Heart right ventricle (tissue), 16 donors: Measurements from ENCODE around the gene CD226. TPM values are rescaled to one million over a fixed set of nuclear protein-coding genes. Genes with fewer than 3 reads are reported as not detected.

Experiments
- ATAC-seq, 8 donors: fragments of 200-7000 bp; cut with Tn5 transposase; one replicate each; pipeline ENCODE4 v1.9.1; 2020; ENCODE audit warnings: mild to moderate bottlenecking in 8 of 8, moderate library complexity in 8 of 8, moderate number of reproducible peaks in 1 of 8
- DNase-seq, 2 donors: peaks; one replicate each; pipeline ENCODE4 v3.0.0-alpha.2; 2020
- H3K27ac ChIP-seq, 10 donors: fragments of 200-600 bp; sonication (generic) in 2 of 10; one replicate each; pipeline versions ENCODE4 v1.5.0 to v1.8.0; 2020 to 2022; ENCODE audit warnings: mild to moderate bottlenecking in 3 of 10
- H3K27me3 ChIP-seq, 7 donors: fragments of 200-600 bp; one replicate each; pipeline ENCODE4 v1.8.0; 2021 to 2022; ENCODE audit warnings: mild to moderate bottlenecking in 2 of 7
- H3K36me3 ChIP-seq, 9 donors: fragments of 200-600 bp; sonication (generic) in 1 of 9; one replicate each; pipeline versions ENCODE4 v1.5.0 to v1.8.0; 2020 to 2022; ENCODE audit warnings: mild to moderate bottlenecking in 2 of 9
- H3K4me1 ChIP-seq, 9 donors: fragments of 200-600 bp; sonication (generic) in 1 of 9; one replicate each; pipeline versions ENCODE4 v1.5.0 to v1.8.0; 2020 to 2022; ENCODE audit warnings: mild to moderate bottlenecking in 4 of 9
- H3K4me3 ChIP-seq, 10 donors: fragments of 200-600 bp; sonication (generic) in 2 of 10; one replicate each; pipeline versions ENCODE4 v1.5.0 to v1.8.0; 2020 to 2022; ENCODE audit warnings: mild to moderate bottlenecking in 7 of 10, moderate library complexity in 2 of 10
- H3K9me3 ChIP-seq, 11 donors: fragments of 200-600 bp in 10 of 11; sonication (generic) in 2 of 11; one replicate each; pipeline versions ENCODE4 v1.5.0 to v1.8.0; 2013 to 2022; ENCODE audit warnings: mild to moderate bottlenecking in 2 of 11, control low read depth in 1 of 11, moderate library complexity in 1 of 11
- WGBS, 2 donors: extraction: QIAGEN DNeasy Blood & Tissue Kit; methylation state at CpG; one replicate each; pipeline ENCODE4 v1.1.7; 2013; ENCODE audit warnings: inconsistent platforms in 1 of 2; 5-methylcytosine and 5-hydroxymethylcytosine counted together
- intact Hi-C, 10 donors: fragments of 100-400 bp; cut with DNase I; formaldehyde crosslinking; loops; one replicate each; pipeline versions ENCODE4 v1.11.1 to v1.14.2; 2022
- polyA plus RNA-seq, 2 donors: library from polyadenylated mRNA; stranded (reverse); fragments of 200-250 nt; gene quantifications; one replicate each; pipeline ENCODE4 v1.2.3, GENCODE V29; 2013
- total RNA-seq, 10 donors: library from RNA; stranded (reverse); fragmentation: NEBNext Ultra II Directional in 3 of 10; extraction: Animal tissue kit (Norgen Biotek cat#: 25700) in 3 of 10; gene quantifications; one replicate each; pipeline versions ENCODE4 v1.2.1 to v1.2.4, GENCODE V29; 2021 to 2023
- TF ChIP-seq, protein P1 (sequence below), 9 donors: fragments of 200-600 bp; sonication (generic) in 2 of 9; IDR thresholded peaks; one replicate each; pipeline versions ENCODE4 v1.5.0 to v1.8.0; 2021 to 2022; ENCODE audit warnings: antibody characterized with exemption in 9 of 9, mild to moderate bottlenecking in 5 of 9, moderate library complexity in 1 of 9
- donor health status: Arrhythmogenic right ventricular cardiomyopathy.
- donor health status: ischemic (EF 13 %, LVEDD 7.1; RV severe dilation, severe dysfunction).
- donor health status: healthy with polysubstance abuse.
- donor health status: DM: no; HTN: yes; CAD: no.
- donor health status: DM: no; HTN: no; CAD: no.
- donor health status: ischemic (EF 25% LVEDD 6.9; RV normal size, moderate dysfunction).
- donor health status: ischemic (EF 25% LVEDD 5.7; RV mildly dilated, moderate dysfunction).
- donor health status: healthy.
- donor health status: DM: yes; HTN: yes; CAD: no.
- donor health status: Ischemic cardiomyopathy.
- donor health status: ischemic (EF 35%, LVEDD 5.7; RV mildly dilated, moderate dysfunction).
- donor health status: nonischemic (EF 11% LVEDD 7.7; RV severe dilation, severe dysfunction).
- donor health status: DM: yes; HTN: yes; CAD: no.
- donor health status: PGD.
- donor health status: ischemic (EF 29% LVEDD 5.4; RV normal size, mild dysfunction).
- donor health status: nonischemic (EF 23%, LVEDD 6.1; RV moderate dilation, normal function).

The CD226 gene
- total and polyA plus RNA-seq, 12 donors, result 0.19 to 4.1 (median 0.98) TPM

- intact Hi-C loops, result no loop called here
- Histone ChIP-seq H3K27me3 (no peaks in the 10 kb centered on the region), H3K4me1 (no peaks in the 10 kb centered on the region), H3K27ac (no peak overlapping the region), H3K9me3 (peaks cover 0 to 11% (median 0%) of the 10 kb centered on the region in 11 donors), H3K4me3 (no peak overlapping the region), H3K36me3 (no peaks in the 10 kb centered on the region)
- DNase-seq, result no peak
- TF ChIP-seq, protein P1, sequence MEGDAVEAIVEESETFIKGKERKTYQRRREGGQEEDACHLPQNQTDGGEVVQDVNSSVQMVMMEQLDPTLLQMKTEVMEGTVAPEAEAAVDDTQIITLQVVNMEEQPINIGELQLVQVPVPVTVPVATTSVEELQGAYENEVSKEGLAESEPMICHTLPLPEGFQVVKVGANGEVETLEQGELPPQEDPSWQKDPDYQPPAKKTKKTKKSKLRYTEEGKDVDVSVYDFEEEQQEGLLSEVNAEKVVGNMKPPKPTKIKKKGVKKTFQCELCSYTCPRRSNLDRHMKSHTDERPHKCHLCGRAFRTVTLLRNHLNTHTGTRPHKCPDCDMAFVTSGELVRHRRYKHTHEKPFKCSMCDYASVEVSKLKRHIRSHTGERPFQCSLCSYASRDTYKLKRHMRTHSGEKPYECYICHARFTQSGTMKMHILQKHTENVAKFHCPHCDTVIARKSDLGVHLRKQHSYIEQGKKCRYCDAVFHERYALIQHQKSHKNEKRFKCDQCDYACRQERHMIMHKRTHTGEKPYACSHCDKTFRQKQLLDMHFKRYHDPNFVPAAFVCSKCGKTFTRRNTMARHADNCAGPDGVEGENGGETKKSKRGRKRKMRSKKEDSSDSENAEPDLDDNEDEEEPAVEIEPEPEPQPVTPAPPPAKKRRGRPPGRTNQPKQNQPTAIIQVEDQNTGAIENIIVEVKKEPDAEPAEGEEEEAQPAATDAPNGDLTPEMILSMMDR (IDR thresholded peaks at IDR 0.05), result no peak
- ATAC-seq, result no peak
- 77 to 78% methylated on average over 4 of the region's 4 CpGs for WGBS, 2 donors
Measured at GRCh38 chr18:69814861-69815385, 132.8 kb downstream of the CD226 start.

- H3K4me3 ChIP-seq, result no peak overlapping the region
- no peaks in the 10 kb centered on the region for H3K4me1 ChIP-seq
- H3K9me3 ChIP-seq, result peaks cover 0 to 9% (median 0%) of the 10 kb centered on the region in 11 donors
- DNase-seq, result no peak
- H3K27me3 ChIP-seq, result no peaks in the 10 kb centered on the region
- intact Hi-C loops, result no loop called here
- H3K36me3 ChIP-seq, result no peaks in the 10 kb centered on the region
- TF ChIP-seq, protein P1 (IDR thresholded peaks at IDR 0.05), result no peak
- no peak for ATAC-seq
- 91 to 97% methylated on average over 1 of the region's 1 CpG for WGBS, 2 donors
- no peak overlapping the region for H3K27ac ChIP-seq
Measured at GRCh38 chr18:69813559-69813958, 134.1 kb downstream of the CD226 start.

- TF ChIP-seq, protein P1 (IDR thresholded peaks at IDR 0.05), result no peak
- no peaks in the 10 kb centered on the region for H3K27me3 ChIP-seq
- ATAC-seq (no peak), DNase-seq (no peak)
- intact Hi-C loops, result no loop called here
- 71 to 75% methylated on average over 2 of the region's 2 CpGs for WGBS, 2 donors
- no peak overlapping the region for H3K4me3 ChIP-seq
- H3K9me3 ChIP-seq, result peaks cover 0 to 9% (median 0%) of the 10 kb centered on the region in 11 donors
- H3K27ac ChIP-seq, result no peak overlapping the region
- no peaks in the 10 kb centered on the region for H3K4me1 ChIP-seq
- H3K36me3 ChIP-seq, result no peaks in the 10 kb centered on the region
Measured at GRCh38 chr18:69808399-69808798, 139.3 kb downstream of the CD226 start.

DNA sequence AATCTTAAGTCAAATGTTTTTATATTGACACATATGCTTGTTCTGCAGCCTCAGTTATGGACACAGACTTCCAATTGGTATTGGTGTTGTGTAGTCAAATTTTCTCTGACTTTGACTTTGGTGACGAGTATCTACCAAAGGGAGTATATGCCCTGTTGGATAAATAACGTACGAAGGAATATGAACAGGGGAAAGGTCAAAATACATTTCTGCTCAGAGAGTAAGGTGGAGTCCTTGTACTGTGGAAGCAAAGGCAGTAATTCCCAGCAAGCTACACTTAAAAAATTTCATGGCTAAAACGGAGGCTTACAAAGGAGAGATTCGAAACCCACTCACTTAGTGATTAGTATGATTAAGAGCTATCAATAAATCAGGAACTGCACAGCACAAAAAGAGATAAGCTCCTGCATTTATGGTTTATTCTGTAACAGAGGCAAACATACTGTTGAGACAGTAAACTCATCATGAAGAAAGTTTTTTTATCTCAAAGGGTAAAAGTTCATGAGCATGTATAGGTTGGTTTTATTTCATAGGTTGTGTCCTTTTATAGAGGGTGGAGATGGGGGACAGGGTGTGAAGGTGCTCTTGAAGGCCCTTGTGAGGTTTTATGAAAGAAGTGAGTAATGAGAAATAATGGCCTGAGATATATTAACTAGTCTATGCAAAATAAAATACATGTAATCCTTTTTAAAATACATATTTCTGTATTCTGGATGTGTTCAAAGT is 142.7 kb downstream of the CD226 start:
- 88 to 91% methylated on average over 5 of the region's 5 CpGs for WGBS, 2 donors

More for the DNA sequence above, 142.7 kb downstream of the CD226 start:
- no peak overlapping the region for H3K27ac ChIP-seq
- no peaks in the 10 kb centered on the region for H3K27me3 ChIP-seq
- ATAC-seq, result no peak
- peaks cover 0 to 6% (median 0%) of the 10 kb centered on the region in 9 donors for H3K4me1 ChIP-seq
- H3K4me3 ChIP-seq, result no peak overlapping the region
- DNase-seq, result no peak
- peaks cover 0 to 9% (median 0%) of the 10 kb centered on the region in 11 donors for H3K9me3 ChIP-seq
- intact Hi-C loops, result no loop called here
- TF ChIP-seq, protein P1 (IDR thresholded peaks at IDR 0.05), result no peak
- H3K36me3 ChIP-seq, result no peaks in the 10 kb centered on the region
